SK-N-SH (cell line): ENCODE results near the gene RARB. TPM values are rescaled to one million over a fixed set of nuclear protein-coding genes. Genes with fewer than 3 reads are reported as not detected.

ENCODE experiments used
- CTCF ChIA-PET: fragments of 300-600, 350-600 bp; formaldehyde crosslinking; extraction: SDS; loops from one replicate; lab custom pipeline; 2021; lab: Yijun Ruan, JAX
- POLR2A ChIA-PET: fragments of 350-600 bp; sonication (Branson Sonifier 250); formaldehyde crosslinking; extraction: SDS; loops from one replicate; lab custom pipeline; 2020; ENCODE audit warnings: antibody characterized with exemption, inconsistent platforms; lab: Yijun Ruan, JAX
- DNase-seq: peaks from one replicate; pipeline ENCODE4 v3.0.0; 2012
- H2AFZ ChIP-seq: fragments of 200-600 bp; sonication (generic); 2 replicates; pipeline ENCODE4 v1.8.1; 2016; ENCODE audit warnings: antibody characterized with exemption, mild to moderate bottlenecking, low read depth
- H3F3A ChIP-seq: fragments of 200-600 bp; sonication (generic); replicated peaks from 2 replicates; pipeline ENCODE3; 2016; ENCODE audit warnings: antibody characterized with exemption, mild to moderate bottlenecking; ENCODE audit not compliant: insufficient read depth
- H3K27ac ChIP-seq, 2 experiments: fragments of 200-500 bp in 1 of 2; fragments of 200-600 bp in 1 of 2; sonication (Bioruptor generic) in 1 of 2; sonication (generic), shearing (Covaris generic) in 1 of 2; 2 replicates each; pipeline versions ENCODE4 v1.5.1 to v1.6.1; 2014 to 2016; ENCODE audit warnings: low read depth in 2 of 2, inconsistent platforms in 1 of 2, low read length in 1 of 2, mild to moderate bottlenecking in 1 of 2, mixed read lengths in 1 of 2
- H3K27me3 ChIP-seq: fragments of 200-600 bp; sonication (generic), shearing (Covaris generic); 2 replicates; pipeline ENCODE4 v1.6.1; 2016; ENCODE audit warnings: mixed run types; ENCODE audit not compliant: insufficient read depth
- H3K36me3 ChIP-seq, 2 experiments: fragments of 200-500 bp in 1 of 2; fragments of 200-600 bp in 1 of 2; sonication (Bioruptor generic) in 1 of 2; sonication (generic) in 1 of 2; replicated peaks in 1 of 2; 2 replicates each; pipeline versions ENCODE3 to v1.5.1; 2014 to 2016; ENCODE audit warnings: low read length in 1 of 2, mild to moderate bottlenecking in 1 of 2; ENCODE audit not compliant: insufficient read depth in 2 of 2, control insufficient read depth in 1 of 2
- H3K4me1 ChIP-seq, 2 experiments: fragments of 200-500 bp in 1 of 2; fragments of 200-600 bp in 1 of 2; sonication (Bioruptor generic) in 1 of 2; sonication (generic), shearing (Covaris generic) in 1 of 2; 2 replicates each; pipeline versions ENCODE4 v1.5.1 to v1.6.1; 2014 to 2016; ENCODE audit warnings: low read depth in 1 of 2, low read length in 1 of 2, mixed run types in 1 of 2; ENCODE audit not compliant: insufficient read depth in 2 of 2, control insufficient read depth in 1 of 2
- H3K4me2 ChIP-seq: fragments of 200-600 bp; sonication (generic), shearing (Covaris generic); 2 replicates; pipeline ENCODE4 v1.6.1; 2017; ENCODE audit warnings: mixed run types
- H3K4me3 ChIP-seq, 2 experiments: fragments of 200-500 bp in 1 of 2; fragments of 200-600 bp in 1 of 2; sonication (Bioruptor generic) in 1 of 2; sonication (generic), shearing (Covaris generic) in 1 of 2; 2 replicates each; pipeline versions ENCODE4 v1.5.1 to v1.8.1; 2014 to 2016; ENCODE audit warnings: low read depth in 2 of 2, inconsistent platforms in 1 of 2, low read length in 1 of 2, mild to moderate bottlenecking in 1 of 2, mixed read lengths in 1 of 2, moderate library complexity in 1 of 2
- H3K79me2 ChIP-seq: fragments of 200-600 bp; sonication (generic); 2 replicates; pipeline ENCODE4 v1.8.1; 2017; ENCODE audit warnings: mild to moderate bottlenecking; ENCODE audit not compliant: insufficient read depth
- H3K9ac ChIP-seq: fragments of 200-600 bp; sonication (generic); 2 replicates; pipeline ENCODE4 v1.6.1; 2017; ENCODE audit warnings: mixed run types
- H3K9me2 ChIP-seq: fragments of 200-600 bp; sonication (generic); 2 replicates; pipeline ENCODE4 v1.6.1; 2017; ENCODE audit warnings: mixed run types
- H3K9me3 ChIP-seq: fragments of 200-600 bp; sonication (generic); 2 replicates; pipeline ENCODE4 v1.6.1; 2017; ENCODE audit warnings: mixed run types, mild to moderate bottlenecking, moderate library complexity
- H4K20me1 ChIP-seq: fragments of 200-600 bp; sonication (generic); 2 replicates; pipeline ENCODE4 v1.6.1; 2017; ENCODE audit warnings: mild to moderate bottlenecking, mixed run types; ENCODE audit not compliant: insufficient read depth
- CHD2 ChIP-seq: fragments of 150-350 bp; IDR thresholded peaks from 2 replicates; pipeline ENCODE4 v1.6.1; 2018; ENCODE audit warnings: low read length; ENCODE audit not compliant: partially characterized antibody
- CTCF ChIP-seq: fragments of 200-600 bp; sonication (generic); IDR thresholded peaks from 2 replicates; pipeline ENCODE4 v1.6.1; 2017; ENCODE audit warnings: antibody characterized with exemption, mild to moderate bottlenecking, moderate library complexity
- EP300 ChIP-seq, 2 experiments: IDR thresholded peaks; 2 replicates each; pipeline versions ENCODE4 v1.4.0 to v1.6.1; 2012; ENCODE audit warnings: borderline replicate concordance in 1 of 2, low read depth in 1 of 2, low read length in 1 of 2
- EZH2phosphoT487 ChIP-seq: fragments of 200-600 bp; sonication (generic); IDR thresholded peaks from 2 replicates; pipeline ENCODE4 v1.6.1; 2017; ENCODE audit warnings: low read depth, mixed run types, mild to moderate bottlenecking, antibody characterized with exemption, moderate library complexity, borderline replicate concordance
- FOSL2 ChIP-seq: IDR thresholded peaks from 2 replicates; pipeline ENCODE4 v1.4.0; 2012; ENCODE audit warnings: low read depth, mild to moderate bottlenecking, moderate library complexity, borderline replicate concordance
- FOXM1 ChIP-seq: IDR thresholded peaks from 2 replicates; pipeline ENCODE4 v1.4.0; 2012; ENCODE audit warnings: low read depth, mild to moderate bottlenecking
- GATA2 ChIP-seq: sonication (generic); formaldehyde crosslinking; IDR thresholded peaks from 2 replicates; pipeline ENCODE4 v1.5.0; 2020; ENCODE audit warnings: mild to moderate bottlenecking, missing genetic modification reagents
- MXI1 ChIP-seq: IDR thresholded peaks from 2 replicates; pipeline ENCODE4 v1.6.1; 2012; ENCODE audit warnings: mild to moderate bottlenecking, low read depth, low read length, improper control_type of control experiment
- PBX3 ChIP-seq: IDR thresholded peaks from 2 replicates; pipeline ENCODE4; 2012
- POLR2AphosphoS5 ChIP-seq: IDR thresholded peaks from 2 replicates; pipeline ENCODE4 v1.6.1; 2012; ENCODE audit warnings: low read depth, low read length
- REST ChIP-seq: IDR thresholded peaks from 2 replicates; pipeline ENCODE4 v1.6.1; 2012; ENCODE audit warnings: mild to moderate bottlenecking, low read depth, low read length, moderate library complexity
- TCF12 ChIP-seq: IDR thresholded peaks from 2 replicates; pipeline ENCODE4 v1.4.0; 2012
- ZBTB33 ChIP-seq: IDR thresholded peaks from 2 replicates; pipeline ENCODE4 v1.4.0; 2012; ENCODE audit warnings: low read depth, borderline replicate concordance
- WGBS: methylation state at CpG from one replicate; pipeline ENCODE4 v1.1.6; 2017; ENCODE audit warnings: low lambda C conversion rate; 5-methylcytosine and 5-hydroxymethylcytosine counted together
- polyA plus RNA-seq, 3 experiments: library from polyadenylated mRNA; depleted of rRNA; stranded (reverse); fragments of >200 nt; gene quantifications; 2 replicates each; pipeline ENCODE4 v1.2.3, GENCODE V29; 2012
- TF ChIP-seq, protein P1 (sequence below): fragments of 150-350 bp; IDR thresholded peaks from 2 replicates; pipeline ENCODE4 v1.6.1; 2017; ENCODE audit warnings: antibody characterized with exemption, low read length, low read depth, borderline replicate concordance
- TF ChIP-seq, protein P2 (sequence below): IDR thresholded peaks from 2 replicates; pipeline ENCODE4 v1.4.0; 2012; ENCODE audit warnings: low read depth

RARB gene
- polyA plus RNA-seq, 1 of the 3 experiments (the other 2 are of a cell fraction), result 10.7 TPM

DNA sequence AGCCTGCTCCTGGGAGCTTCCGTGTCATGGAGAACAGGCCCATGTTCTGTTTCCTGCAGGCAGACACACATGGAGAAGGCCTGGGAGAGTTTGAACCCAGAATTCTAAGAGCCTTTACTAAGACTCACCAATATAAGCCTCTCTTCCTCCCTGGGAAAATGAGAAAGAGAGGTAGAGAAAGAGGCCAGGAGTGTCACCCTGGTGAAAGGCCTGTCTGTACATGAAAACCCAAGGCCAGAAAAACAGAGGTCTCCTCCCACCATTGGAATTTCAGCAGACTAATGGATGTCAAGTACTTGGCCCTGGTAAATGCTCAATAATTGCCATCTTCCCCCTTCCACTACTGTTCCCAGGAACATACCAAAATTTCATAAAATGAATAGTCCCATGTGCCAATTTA, 119.0 kb downstream of the RARB start:
- Histone ChIP-seq H3K4me2 (no peak overlapping the region), H4K20me1 (no peaks in the 10 kb centered on the region), H3F3A (peaks cover 7% of the 10 kb centered on the region), H3K4me3 (no peak overlapping the region), H3K79me2 (peaks cover 19% of the 10 kb centered on the region), H3K9me3 (no peaks in the 10 kb centered on the region), H3K27me3 (no peaks in the 10 kb centered on the region), H3K36me3 (no peaks in the 10 kb centered on the region), H3K9ac (no peak overlapping the region), H3K27ac (no peak overlapping the region), H3K4me1 (peaks cover 0 to 6% of the 10 kb centered on the region in 2 experiments; a peak in 2 of 4 replicates), H2AFZ (no peak overlapping the region), H3K9me2 (no peaks in the 10 kb centered on the region)
- ChIA-PET CTCF (interaction anchor here (1.0 kb wide), 1 partner anchor 47 kb away, joined by 3 read pairs; no protein-coding TSS in a partner anchor), POLR2A (no interaction called here)
- TF ChIP-seq REST, result no peak
- DNase-seq, result no peak
- WGBS, result 100% methylated on average over 1 of the region's 1 CpG

DNA sequence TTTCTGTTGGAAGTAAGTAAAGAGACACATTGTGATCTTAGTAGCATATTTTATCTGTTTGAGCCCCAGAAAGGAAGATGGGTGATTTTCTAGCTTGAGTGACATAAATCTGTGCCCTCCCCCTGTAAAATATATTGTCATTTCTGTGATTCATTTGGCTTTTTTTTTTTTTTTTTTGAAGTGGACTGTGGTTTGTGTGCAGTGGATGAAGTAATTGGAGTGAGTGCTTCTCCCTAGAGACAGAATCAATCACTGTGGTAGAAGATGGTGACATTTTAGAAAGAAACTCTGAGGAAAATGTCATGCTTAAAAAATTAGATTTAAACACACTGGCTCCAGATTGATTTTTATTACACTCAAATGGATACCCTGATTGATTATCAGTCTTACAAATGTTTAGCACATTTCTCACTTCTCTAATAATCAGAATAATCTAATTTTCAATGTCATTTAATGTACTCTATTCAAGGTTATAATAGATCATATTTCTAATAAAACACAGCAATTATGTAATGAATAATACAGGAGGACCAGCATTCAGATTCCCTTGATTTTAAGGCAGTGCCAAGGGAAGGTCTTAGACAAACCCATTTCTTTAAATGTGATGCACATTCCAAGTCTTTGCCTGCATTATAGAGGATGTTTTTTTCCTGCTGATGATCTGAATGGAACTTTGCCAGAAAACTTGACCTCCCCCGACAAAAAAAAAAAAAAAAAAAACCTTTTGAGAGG, 120.0 kb downstream of the RARB start:
- H3K9ac ChIP-seq, result no peak overlapping the region
- no peaks in the 10 kb centered on the region for H4K20me1 ChIP-seq
- H3K27ac ChIP-seq, result no peak overlapping the region
- no peak overlapping the region for H3K4me3 ChIP-seq
- WGBS, result 18% methylated on average over 1 of the region's 1 CpG
- POLR2A ChIA-PET, result no interaction called here
- peaks cover 19% of the 10 kb centered on the region for H3K79me2 ChIP-seq
- no peaks in the 10 kb centered on the region for H3K27me3 ChIP-seq
- no peak overlapping the region for H3K4me2 ChIP-seq
- H3K36me3 ChIP-seq, result no peaks in the 10 kb centered on the region
- H3K9me2 ChIP-seq, result no peaks in the 10 kb centered on the region
- no peak overlapping the region for H2AFZ ChIP-seq
- H3K9me3 ChIP-seq, result no peaks in the 10 kb centered on the region
- CTCF ChIA-PET, result interaction anchor here (1.0 to 1.5 kb wide), 3 partner anchors 15 to 46 kb away, joined by 3 to 4 read pairs (median 4); no protein-coding TSS in a partner anchor
- peaks cover 7% of the 10 kb centered on the region for H3F3A ChIP-seq
- DNase-seq, result no peak
- H3K4me1 ChIP-seq, result peaks cover 0 to 6% of the 10 kb centered on the region in 2 experiments; a peak in 2 of 4 replicates
- TF ChIP-seq GATA2 (CRISPR knock-in tag) (no peak), POLR2AphosphoS5 (no peak), CHD2 (no peak), TCF12 (0 out of 2 replicates have a peak, but pooled peaks have one; percentile 6), MXI1 (no peak), FOXM1 (no peak), EP300 (IDR thresholded peaks at IDR 0.05; ENCODE audit: borderline replicate concordance in 1 of 2, low read depth in 1 of 2, low read length in 1 of 2) (no peak), FOSL2 (0 out of 2 replicates have a peak, but pooled peaks have one; percentile 2), ZBTB33 (no peak), EZH2phosphoT487 (no peak), CTCF (no peak), PBX3 (peak; percentile 60)
- TF ChIP-seq, protein P1, sequence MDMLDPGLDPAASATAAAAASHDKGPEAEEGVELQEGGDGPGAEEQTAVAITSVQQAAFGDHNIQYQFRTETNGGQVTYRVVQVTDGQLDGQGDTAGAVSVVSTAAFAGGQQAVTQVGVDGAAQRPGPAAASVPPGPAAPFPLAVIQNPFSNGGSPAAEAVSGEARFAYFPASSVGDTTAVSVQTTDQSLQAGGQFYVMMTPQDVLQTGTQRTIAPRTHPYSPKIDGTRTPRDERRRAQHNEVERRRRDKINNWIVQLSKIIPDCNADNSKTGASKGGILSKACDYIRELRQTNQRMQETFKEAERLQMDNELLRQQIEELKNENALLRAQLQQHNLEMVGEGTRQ, result no peak
- TF ChIP-seq, protein P2, sequence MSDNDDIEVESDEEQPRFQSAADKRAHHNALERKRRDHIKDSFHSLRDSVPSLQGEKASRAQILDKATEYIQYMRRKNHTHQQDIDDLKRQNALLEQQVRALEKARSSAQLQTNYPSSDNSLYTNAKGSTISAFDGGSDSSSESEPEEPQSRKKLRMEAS, result no peak
